ENCODE measurements around the gene ZBTB38.

Gene ZBTB38

DNA sequence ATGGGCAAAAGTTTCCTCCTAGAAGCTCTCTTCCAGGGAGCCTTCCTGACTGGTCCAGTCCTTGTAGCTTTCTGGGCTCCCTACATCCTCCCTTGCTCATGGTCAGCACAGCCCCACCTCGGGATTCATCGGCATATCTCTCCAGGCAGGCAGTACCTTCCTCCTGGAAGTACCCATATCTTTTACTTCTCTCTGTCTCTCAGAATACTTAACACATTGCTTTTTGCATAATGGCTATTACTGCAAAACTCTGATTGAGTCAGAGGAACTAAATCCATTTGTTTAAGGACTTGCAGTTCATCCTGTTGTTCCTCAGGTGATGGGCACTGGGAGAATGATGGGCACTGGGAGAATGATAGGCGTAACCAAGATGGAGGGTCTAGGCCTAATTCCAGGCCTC lies 13.8 kb upstream of the ZBTB38 start:
- no peak for DNase-seq (ENCODE audit: low read depth)
- TF ChIP-seq, protein P1, sequence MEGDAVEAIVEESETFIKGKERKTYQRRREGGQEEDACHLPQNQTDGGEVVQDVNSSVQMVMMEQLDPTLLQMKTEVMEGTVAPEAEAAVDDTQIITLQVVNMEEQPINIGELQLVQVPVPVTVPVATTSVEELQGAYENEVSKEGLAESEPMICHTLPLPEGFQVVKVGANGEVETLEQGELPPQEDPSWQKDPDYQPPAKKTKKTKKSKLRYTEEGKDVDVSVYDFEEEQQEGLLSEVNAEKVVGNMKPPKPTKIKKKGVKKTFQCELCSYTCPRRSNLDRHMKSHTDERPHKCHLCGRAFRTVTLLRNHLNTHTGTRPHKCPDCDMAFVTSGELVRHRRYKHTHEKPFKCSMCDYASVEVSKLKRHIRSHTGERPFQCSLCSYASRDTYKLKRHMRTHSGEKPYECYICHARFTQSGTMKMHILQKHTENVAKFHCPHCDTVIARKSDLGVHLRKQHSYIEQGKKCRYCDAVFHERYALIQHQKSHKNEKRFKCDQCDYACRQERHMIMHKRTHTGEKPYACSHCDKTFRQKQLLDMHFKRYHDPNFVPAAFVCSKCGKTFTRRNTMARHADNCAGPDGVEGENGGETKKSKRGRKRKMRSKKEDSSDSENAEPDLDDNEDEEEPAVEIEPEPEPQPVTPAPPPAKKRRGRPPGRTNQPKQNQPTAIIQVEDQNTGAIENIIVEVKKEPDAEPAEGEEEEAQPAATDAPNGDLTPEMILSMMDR (IDR thresholded peaks at IDR 0.05; ENCODE audit: insufficient read depth, low read depth, low read length, missing control alignments): no peak

DNA sequence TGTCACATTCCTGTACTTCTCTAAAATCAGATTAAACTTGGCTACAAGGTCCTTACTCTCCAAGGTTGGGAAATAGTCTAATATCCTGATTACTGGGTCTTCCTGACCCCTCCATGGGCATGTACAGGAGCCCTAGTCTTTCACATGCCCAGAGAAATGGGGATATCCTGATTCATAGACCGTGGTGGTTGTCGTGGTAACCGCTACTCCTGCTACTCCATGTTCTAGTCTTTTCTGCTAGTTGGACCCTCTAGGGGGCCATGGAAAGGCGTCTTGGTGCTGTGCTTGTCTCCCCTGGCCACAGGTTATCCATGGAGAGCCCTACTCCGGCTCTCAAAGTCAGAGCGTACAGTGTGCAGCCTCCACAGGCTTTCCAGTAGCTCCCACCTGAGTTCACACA lies 13.1 kb upstream of the ZBTB38 start:
- no peak for DNase-seq (ENCODE audit: low read depth)
- TF ChIP-seq, protein P1 (IDR thresholded peaks at IDR 0.05; ENCODE audit: insufficient read depth, low read depth, low read length, missing control alignments): no peak
- no peak overlapping the region for H3K4me3 ChIP-seq (ENCODE audit: low read depth, low read length)

More for the DNA sequence above, 13.8 kb upstream of the ZBTB38 start:
- no peak overlapping the region for H3K4me3 ChIP-seq (ENCODE audit: low read depth, low read length)

DNA sequence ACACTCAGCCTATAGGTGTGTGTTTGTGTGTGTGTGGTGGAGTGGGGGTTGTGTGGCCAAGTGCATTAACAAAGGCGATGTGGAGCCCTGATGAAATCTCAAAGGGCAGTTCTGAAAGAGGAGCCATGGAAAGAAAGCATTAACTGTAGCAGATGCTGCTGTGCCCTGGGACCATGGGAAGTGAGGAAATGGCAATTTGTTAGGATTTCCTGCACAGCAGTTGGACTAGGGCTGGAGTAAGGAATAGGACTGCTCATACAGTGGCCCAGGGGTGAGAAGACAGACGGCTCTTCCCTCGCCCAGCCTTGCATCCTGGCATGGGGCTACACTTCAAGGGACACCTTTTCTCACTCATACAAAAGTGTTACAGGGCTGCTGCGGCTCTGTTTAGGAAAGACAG lies 12.3 kb upstream of the ZBTB38 start:
- H3K4me3 ChIP-seq (ENCODE audit: low read depth, low read length): no peak overlapping the region
- DNase-seq (ENCODE audit: low read depth): no peak
- TF ChIP-seq, protein P1 (IDR thresholded peaks at IDR 0.05; ENCODE audit: insufficient read depth, low read depth, low read length, missing control alignments): no peak

DNA sequence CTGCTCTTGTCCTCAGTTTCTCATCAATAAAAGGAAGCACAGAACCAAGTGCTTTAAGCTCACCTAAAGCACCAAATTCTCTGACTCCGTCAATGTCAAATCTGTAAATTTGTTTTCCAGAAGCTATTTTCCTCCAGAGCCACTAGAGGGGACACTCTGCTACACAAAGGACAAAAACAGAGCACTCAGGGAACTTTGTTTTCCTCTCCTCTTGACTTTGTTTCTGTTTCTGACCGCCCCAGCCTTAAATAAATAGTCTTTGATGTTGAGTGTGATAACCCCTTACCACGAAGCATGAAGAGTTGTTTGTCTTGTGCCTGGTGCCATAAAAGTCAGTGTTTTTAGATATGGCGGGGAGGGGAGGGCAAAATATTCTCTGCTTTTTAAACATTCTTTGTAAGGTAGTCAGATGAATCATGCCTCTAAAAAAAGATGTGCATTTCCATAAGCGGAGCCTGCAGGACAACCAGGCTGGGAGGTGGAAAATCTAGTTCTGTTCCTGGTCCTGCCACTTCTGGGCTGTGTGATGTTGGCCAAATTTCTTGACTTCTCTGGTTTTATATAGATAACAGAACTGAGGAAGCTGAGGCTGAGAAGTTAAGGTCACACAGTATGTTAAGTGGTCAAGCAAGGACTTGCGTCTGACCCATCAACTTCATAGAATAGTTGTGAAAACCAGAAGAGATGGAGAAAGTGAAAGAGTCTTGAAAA lies 7.3 kb upstream of the ZBTB38 start:
- peak overlapping the region; percentile 35 for H3K4me3 ChIP-seq (ENCODE audit: low read depth, low read length)
- DNase-seq (ENCODE audit: low read depth): peak; percentile 86
- TF ChIP-seq, protein P1 (IDR thresholded peaks at IDR 0.05; ENCODE audit: insufficient read depth, low read depth, low read length, missing control alignments): peak; percentile 78

- TF ChIP-seq, protein P1 (IDR thresholded peaks at IDR 0.05; ENCODE audit: insufficient read depth, low read depth, low read length, missing control alignments): no peak
- no peak for DNase-seq (ENCODE audit: low read depth)
- no peak overlapping the region for H3K4me3 ChIP-seq (ENCODE audit: low read depth, low read length)
These were observed 5.6 kb upstream of the ZBTB38 start for GRCh38 chr3:141362736-141363135.

GRCh38 chr3:141365201-141365600 lies 3.1 kb upstream of the ZBTB38 start:
- TF ChIP-seq, protein P1 (IDR thresholded peaks at IDR 0.05; ENCODE audit: insufficient read depth, low read depth, low read length, missing control alignments): no peak
- H3K4me3 ChIP-seq (ENCODE audit: low read depth, low read length): no peak overlapping the region
- no peak for DNase-seq (ENCODE audit: low read depth)
